Loucy (cell line): Measurements from ENCODE around the gene CCNA2.

Source experiments
- EZH2phosphoT487 ChIP-seq: fragments of 200-600 bp; IDR thresholded peaks from 2 replicates; pipeline ENCODE4 v1.6.1; 2018; ENCODE audit warnings: antibody characterized with exemption, mild to moderate bottlenecking, moderate library complexity, borderline replicate concordance
- TF ChIP-seq, protein P1 (sequence below): fragments of 200-600 bp; sonication (generic); conservative IDR thresholded peaks from 2 replicates; pipeline ENCODE4 v1.5.1; 2014; ENCODE audit warnings: mild to moderate bottlenecking, antibody characterized with exemption, low read length

DNA sequence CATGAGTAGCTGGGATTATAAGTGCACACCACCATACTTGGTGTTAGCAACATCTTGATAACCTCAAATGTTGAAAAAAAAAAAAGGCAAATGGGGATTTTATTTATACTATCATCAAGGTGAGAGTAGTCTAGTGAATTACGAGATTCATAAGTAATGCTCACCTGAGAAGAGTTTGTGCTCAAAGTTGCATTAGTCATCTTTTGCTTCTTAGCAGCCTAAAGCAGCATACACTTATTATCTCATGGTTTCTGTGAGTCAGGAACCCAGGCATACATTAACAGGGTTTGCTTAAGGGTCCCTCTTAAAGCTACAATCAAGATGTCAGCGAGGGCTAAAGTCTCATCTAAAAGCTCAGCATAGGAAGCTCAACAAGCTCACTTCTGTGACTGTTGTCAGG lies 30.7 kb downstream of the CCNA2 start:
- TF ChIP-seq, protein P1, sequence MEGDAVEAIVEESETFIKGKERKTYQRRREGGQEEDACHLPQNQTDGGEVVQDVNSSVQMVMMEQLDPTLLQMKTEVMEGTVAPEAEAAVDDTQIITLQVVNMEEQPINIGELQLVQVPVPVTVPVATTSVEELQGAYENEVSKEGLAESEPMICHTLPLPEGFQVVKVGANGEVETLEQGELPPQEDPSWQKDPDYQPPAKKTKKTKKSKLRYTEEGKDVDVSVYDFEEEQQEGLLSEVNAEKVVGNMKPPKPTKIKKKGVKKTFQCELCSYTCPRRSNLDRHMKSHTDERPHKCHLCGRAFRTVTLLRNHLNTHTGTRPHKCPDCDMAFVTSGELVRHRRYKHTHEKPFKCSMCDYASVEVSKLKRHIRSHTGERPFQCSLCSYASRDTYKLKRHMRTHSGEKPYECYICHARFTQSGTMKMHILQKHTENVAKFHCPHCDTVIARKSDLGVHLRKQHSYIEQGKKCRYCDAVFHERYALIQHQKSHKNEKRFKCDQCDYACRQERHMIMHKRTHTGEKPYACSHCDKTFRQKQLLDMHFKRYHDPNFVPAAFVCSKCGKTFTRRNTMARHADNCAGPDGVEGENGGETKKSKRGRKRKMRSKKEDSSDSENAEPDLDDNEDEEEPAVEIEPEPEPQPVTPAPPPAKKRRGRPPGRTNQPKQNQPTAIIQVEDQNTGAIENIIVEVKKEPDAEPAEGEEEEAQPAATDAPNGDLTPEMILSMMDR = no peak
- no peak for TF ChIP-seq EZH2phosphoT487
